ENCODE measurements around the gene SPACA4.

The SPACA4 gene

GRCh38 chr19:48646001-48646721, 39.6 kb downstream of the SPACA4 start, which contains the start of gene CA11:
Gene CA11 (minus strand): TSS chr19:48646187. CDS start chr19:48645632, 555 bp downstream.
- in situ Hi-C loops (cut with MboI; ENCODE audit: low sequenced_read_pairs), result loop anchor here (25.0 kb wide), 1 partner anchor 316 kb away; the partner anchor contains the start of genes BAX and FTL

- in situ Hi-C loops (cut with MboI; ENCODE audit: low sequenced_read_pairs), result loop anchor here (25.0 kb wide), 1 partner anchor 316 kb away; the partner anchor contains the start of genes BAX and FTL
Measured at GRCh38 chr19:48646722-48647216, 40.2 kb downstream of the SPACA4 start.

DNA sequence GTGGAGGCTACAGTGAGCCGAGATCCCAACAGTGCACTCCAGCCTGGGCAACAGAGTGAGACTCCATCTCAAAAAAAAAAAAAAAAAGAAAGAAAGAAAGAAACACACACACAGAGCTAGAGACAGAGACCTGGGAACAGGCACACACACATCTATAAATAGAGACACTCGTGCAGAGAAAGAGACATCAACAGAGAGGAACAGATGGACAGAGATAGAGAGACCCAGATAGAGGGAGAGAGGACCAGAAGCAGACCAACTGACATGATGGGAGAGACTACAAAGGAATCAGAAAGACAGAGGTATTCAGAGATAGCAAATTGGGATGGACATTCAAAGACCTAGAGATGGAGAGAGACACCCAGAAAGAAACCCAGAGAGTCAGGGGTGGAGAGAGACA, 41.6 kb downstream of the SPACA4 start:
- in situ Hi-C loops (cut with MboI; ENCODE audit: low sequenced_read_pairs), result loop anchor here (25.0 kb wide), 1 partner anchor 314 kb away; the partner anchor contains the start of genes BAX and FTL

- in situ Hi-C loops (cut with MboI; ENCODE audit: low sequenced_read_pairs), result no loop called here
Measured at GRCh38 chr19:48650974-48651682, 44.6 kb downstream of the SPACA4 start.

- in situ Hi-C loops (cut with MboI; ENCODE audit: low sequenced_read_pairs), result no loop called here
Measured at GRCh38 chr19:48651683-48652048, 45.1 kb downstream of the SPACA4 start.

DNA sequence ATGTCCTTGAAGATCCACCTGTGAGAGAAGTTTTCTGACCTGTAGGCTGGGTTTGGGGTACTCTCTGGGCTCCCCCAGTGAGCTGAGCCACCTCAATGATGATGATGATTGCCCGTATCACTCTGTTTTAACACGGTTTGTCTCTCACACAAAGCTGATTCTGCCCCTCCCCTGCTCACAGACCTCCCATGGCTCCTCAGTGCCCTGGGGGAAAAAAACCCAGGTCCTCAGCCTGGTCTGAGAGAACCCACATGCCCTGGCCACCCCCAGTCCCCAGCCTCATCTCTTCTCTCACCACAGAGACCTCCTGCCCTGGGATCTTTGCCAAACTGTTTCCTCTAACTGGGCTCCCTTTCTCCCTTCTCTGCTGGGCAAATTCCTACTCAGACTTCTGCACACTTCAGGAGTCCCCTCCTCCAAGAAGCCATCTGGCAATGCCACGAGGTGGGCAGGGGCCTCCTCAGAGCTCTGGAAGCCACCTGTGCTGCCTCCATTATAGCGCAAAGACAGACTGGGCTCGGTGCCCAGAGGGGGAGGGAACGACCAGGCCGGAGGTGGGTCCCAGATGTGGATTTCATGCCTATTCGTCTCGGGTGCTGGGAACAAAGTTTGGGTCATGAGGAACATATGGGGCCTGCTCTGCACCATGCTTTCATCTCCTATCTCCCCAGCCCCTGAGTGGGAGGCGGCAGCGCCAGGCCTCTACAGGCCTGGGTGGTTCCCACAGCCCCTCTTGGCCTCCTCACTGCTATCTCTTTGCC, 47.9 kb downstream of the SPACA4 start:
- in situ Hi-C loops (cut with MboI; ENCODE audit: low sequenced_read_pairs), result no loop called here

GRCh38 chr19:48656840-48657474, 50.4 kb downstream of the SPACA4 start:
- in situ Hi-C loops (cut with MboI; ENCODE audit: low sequenced_read_pairs), result no loop called here
